ENCODE measurements around the gene DHX32. TPM values are rescaled to one million over a fixed set of nuclear protein-coding genes. Genes with fewer than 3 reads are reported as not detected.

Gene DHX32
- polyA plus RNA-seq, 3 donors: 9.6 to 13.6 (median 12.0) TPM

DNA sequence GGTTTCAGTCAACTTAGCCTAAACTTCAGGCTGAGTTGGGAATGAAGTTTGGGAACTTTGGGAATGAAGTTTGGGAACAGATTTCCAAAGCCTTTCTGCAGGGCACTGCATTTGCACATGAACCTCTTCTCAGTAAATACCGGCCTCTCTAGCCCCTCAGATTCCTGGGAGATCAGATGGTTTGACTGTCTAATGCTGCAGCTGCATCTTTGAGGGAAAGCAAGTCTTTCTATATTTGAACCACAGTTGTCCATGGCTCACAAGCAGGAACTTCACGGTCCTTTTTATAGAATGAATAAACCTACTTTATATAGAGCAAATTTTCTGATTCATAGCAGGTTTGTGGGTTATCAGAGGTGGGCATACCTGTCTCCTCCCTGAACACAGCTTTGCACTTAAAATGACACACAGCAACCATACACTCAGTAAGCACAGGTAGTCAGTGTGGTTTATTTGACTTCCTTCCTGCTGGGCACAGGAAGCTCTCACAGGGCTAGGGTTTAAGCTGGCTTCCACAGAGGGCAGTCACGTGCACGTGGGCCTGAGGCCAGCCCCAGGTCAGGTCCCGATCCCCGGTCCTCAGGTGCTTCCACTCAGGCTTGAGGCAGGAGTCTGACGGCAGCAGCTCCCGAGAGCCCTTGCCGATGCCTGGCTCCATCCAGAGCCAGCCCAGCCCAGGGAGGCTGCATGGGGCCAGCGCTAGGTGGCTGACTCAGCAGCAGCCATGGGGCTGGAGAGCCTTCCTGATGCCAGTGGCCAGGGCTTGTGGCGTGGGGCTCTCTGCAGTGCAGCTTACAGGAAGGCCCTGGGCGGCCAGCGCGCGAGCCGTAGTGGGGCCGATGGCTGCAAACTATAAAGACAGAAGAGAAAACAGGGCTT lies 92.7 kb downstream of the DHX32 start:
- no peak overlapping the region for H3K27ac ChIP-seq (ENCODE audit: low read depth, low read length)
- 78 to 87% (median 80%) methylated on average over 17 of the region's 17 CpGs for WGBS, 3 donors

Other genes starting within 250 kb of the DHX32 start
- not detected for gene TEX36, start 198.1 kb downstream of the DHX32 start, polyA plus RNA-seq
- gene EDRF1, start 161.6 kb downstream of the DHX32 start, polyA plus RNA-seq: 10 to 100 TPM in 1 of 3 donors, 1 to 10 TPM in 2; 8.5 to 14.4 (median 8.8) TPM
- gene MMP21, start 105.5 kb downstream of the DHX32 start, polyA plus RNA-seq: under 1 TPM in 2 of 3 donors, not detected in 1; 0.10 to 0.13 TPM
- 10 to 100 TPM; 17.1 to 56.3 (median 56.1) TPM for gene UROS, start 58.0 kb downstream of the DHX32 start, polyA plus RNA-seq
- gene BCCIP, start 57.7 kb downstream of the DHX32 start, polyA plus RNA-seq: 10 to 100 TPM; 29.2 to 59.9 (median 54.2) TPM
- gene FANK1, start 15.3 kb upstream of the DHX32 start, polyA plus RNA-seq: 1 to 10 TPM; 1.2 to 2.8 (median 1.3) TPM

All from adipose tissue (tissue), 3 donors.